HG03175 (cell line): ENCODE results near the gene EVPL.
"Not testable (repeated sequence)": the region's sequence is repeated elsewhere in the genome, so short reads cannot be mapped to it uniquely, and the experiment has no call there.

ENCODE experiments used
- ATAC-seq: cut with Tn5 transposase; IDR thresholded peaks from one replicate; pipeline ENCODE4 v1.9.1; 2021; ENCODE audit warnings: mild to moderate bottlenecking, moderate library complexity; ENCODE audit not compliant: unreplicated experiment

EVPL gene

GRCh38 chr17:76000755-76001521 lies 26.2 kb downstream of the EVPL start, which contains the start of gene CDK3:
CDK3 (plus strand) TSS chr17:76000855; CDS start chr17:76001426, 571 bp downstream.
- no peak for ATAC-seq

GRCh38 chr17:76000016-76000754 lies 26.9 kb downstream of the EVPL start:
- ATAC-seq = no peak

- ATAC-seq = no peak
These were observed 28.7 kb downstream of the EVPL start for GRCh38 chr17:75998327-75998795.

GRCh38 chr17:75996665-75997590 lies 30.2 kb downstream of the EVPL start:
- ATAC-seq = no peak

- no peak for ATAC-seq
These were observed 31.7 kb downstream of the EVPL start for GRCh38 chr17:75995385-75995925.

- no peak for ATAC-seq
These were observed 32.2 kb downstream of the EVPL start for GRCh38 chr17:75994802-75995370.

- no peak for ATAC-seq
These were observed 35.7 kb downstream of the EVPL start for GRCh38 chr17:75991396-75991795.

GRCh38 chr17:75987041-75987440 lies 40.1 kb downstream of the EVPL start:
- ATAC-seq = no peak

- ATAC-seq = no peak
These were observed 41.1 kb downstream of the EVPL start for GRCh38 chr17:75985986-75986385.

- ATAC-seq = no peak
These were observed 43.5 kb downstream of the EVPL start for GRCh38 chr17:75983501-75984181.

- no peak for ATAC-seq
These were observed 46.0 kb downstream of the EVPL start for GRCh38 chr17:75981019-75981615.

GRCh38 chr17:75980188-75981018 lies 46.7 kb downstream of the EVPL start:
- no peak for ATAC-seq

GRCh38 chr17:75979705-75980187 lies 47.4 kb downstream of the EVPL start:
- ATAC-seq = peak; percentile 19

- peak; percentile 90 for ATAC-seq
These were observed 48.0 kb downstream of the EVPL start, which contains the start of the genes ACOX1 and TEN1 for GRCh38 chr17:75978938-75979704. ACOX1 (minus strand) TSS chr17:75979166; CDS start chr17:75979073, 93 bp downstream. TEN1 (plus strand) TSS chr17:75979240; CDS start chr17:75986193, 6,953 bp downstream.

- no peak for ATAC-seq
These were observed 50.8 kb downstream of the EVPL start for GRCh38 chr17:75976175-75976848.

- ATAC-seq = no peak
These were observed 51.3 kb downstream of the EVPL start for GRCh38 chr17:75975757-75976174.

- ATAC-seq = not testable (repeated sequence)
These were observed 51.9 kb downstream of the EVPL start for GRCh38 chr17:75975187-75975586.
